Stimulated activated CD8-positive, alpha-beta memory T cell treated with anti-CD3 and anti-CD28 coated beads, Interleukin-7, amount 100 ng/mL, for 24 hours (primary cell): ENCODE data around the gene NDEL1.

Source experiments
- DNase-seq: peaks from one replicate; pipeline ENCODE4 v3.0.0-alpha.2; 2020; ENCODE audit warnings: low read depth

NDEL1 gene

DNA sequence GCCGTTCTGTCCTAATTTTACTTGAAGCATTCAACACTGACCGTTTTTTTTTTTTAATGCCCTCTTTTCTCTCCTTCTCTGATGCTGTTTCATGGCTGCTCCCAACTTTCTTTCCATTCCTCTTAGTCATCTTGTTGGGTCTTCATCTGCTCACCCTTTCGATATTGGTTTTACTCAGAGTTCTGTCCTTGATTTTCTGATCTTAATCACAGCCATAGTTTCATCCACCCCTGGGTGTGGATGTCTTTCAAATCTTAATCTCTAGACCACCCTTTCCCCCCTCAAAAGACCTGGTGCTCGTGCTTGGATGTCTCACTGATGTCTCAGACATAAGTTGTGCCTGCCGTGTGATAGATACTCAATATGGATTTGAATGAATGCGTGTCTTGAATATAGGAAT is 22.4 kb downstream of the NDEL1 start:
- no peak for DNase-seq

DNA sequence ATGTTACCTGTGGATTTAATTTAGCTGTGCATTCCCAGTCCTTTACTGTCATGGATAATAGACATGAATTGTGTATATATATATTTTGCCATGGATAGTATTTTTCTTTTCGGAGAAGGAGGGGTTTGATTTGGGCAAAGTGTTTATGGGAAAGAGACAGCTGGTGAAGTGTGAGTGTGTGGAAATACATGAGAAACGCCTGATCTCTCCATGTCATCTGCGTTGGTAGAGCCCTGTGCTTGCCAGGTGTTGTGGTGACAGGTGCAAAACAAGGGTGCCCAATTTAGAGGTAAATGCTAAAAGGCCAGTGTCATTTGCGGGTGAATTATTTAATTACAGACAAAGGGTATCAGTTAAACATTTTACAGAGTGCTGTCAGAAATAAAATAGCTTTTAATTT is 23.4 kb downstream of the NDEL1 start:
- DNase-seq: no peak

DNA sequence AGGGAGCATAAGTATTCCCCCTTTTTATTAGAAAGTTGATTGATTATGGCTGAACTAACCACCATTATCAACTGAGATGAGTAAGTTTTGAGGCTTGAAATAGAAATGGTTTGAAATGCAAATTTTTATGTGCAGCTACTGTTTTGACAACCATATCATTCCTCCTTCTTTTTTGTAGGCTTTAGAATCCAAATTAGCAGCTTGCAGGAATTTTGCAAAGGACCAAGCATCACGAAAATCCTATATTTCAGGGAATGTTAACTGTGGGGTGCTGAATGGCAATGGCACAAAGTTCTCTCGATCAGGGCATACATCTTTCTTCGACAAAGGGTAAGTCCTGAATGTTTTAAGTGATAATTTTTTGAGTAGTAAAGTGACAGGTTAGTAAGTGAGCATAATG is 24.1 kb downstream of the NDEL1 start:
- DNase-seq: no peak

DNA sequence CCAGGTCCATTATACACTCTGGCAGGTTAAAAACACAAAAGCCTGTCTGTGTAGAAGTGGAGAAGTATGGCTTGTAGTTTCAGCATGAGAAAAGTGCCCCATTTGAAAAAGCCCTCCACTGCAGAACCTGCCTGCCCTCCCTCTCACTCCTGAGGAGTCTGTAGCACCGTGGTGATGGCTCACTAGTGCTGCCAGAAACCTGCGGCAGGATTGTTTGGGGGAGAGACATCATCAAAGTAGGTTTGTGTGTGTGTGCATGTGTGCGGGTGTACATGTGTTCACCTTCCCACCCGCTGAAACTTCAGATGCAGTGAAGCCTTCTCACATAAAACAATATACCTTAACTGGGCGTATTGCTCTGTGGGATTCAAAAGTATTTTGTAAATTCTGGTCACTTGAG is 26.9 kb downstream of the NDEL1 start:
- DNase-seq: no peak

DNA sequence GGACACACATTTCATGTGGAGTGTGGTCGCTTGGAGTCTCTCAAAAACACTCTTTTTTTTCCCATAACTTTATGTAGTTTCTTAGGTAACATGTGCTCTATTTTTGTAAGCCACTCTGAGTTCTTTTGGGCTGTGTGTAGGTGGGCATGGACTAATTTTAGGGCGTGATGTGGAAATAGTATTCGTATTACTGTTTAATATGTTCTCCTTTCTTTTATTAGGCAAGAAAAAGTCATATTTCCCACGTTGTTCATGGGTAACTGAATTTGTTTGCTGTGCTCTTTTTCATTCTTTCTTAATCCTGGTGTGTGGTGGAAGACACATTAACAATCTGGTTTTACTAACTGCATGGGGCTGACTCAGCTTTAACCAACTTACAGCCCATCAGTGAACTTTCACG is 27.4 kb downstream of the NDEL1 start:
- DNase-seq: no peak

DNA sequence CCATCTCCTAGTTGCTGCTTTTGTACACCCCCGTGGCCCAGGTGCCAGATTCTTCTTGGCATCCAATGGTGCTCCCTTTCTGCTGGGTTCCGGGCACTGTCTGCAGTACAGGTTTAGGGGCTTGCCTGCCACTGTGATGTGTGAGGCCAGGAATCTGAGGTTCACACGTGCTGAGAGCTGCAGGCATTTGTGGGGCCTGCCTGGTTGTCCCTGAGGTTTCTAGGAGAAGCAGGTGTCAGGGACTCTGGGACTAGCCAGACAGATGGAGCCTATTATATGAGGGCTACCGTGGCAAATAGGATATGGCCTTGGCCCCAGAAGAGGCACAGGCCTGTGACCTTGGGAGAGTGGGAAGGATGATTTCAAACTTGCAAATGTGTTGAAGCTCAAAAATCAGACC is 29.3 kb downstream of the NDEL1 start:
- no peak for DNase-seq

DNA sequence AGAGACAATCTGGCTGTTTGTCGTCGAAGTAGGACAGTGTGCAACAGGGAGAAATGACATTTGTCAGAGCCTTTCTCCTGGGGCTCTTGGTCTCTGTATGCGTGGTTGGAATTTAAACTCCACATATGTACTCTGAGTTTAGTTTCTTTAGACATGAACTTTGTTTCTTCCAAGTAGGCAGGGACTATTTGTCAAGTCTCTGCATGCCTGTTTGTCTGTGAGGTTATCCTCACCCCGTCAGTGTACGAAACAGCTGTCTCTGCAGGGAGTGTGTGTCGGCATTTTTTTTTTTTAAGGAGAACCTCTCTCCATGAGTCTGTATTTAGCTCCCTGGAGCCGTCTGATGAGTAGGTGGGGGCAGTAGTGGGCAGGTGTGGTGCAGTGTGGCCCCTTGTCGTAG is 29.7 kb downstream of the NDEL1 start:
- no peak for DNase-seq

DNA sequence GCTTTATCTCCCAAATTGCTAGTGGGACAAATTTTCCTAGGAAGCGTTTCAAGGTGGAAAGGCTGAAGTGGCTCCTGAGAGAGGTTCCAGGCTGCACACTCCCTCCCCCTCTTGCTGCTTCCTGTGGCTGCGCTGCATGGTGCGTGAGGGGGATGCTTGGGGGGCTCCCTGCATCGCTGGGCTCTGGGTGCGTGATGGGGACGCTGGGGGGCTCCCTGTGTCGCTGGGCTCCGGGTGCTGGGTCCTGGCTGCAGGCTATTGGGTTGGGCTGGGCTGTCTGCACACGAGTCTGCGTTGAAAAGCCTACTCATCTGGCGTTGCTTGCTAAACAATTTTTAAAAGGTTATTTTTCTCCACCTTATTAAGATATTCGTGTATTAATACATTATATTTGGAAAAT is 30.1 kb downstream of the NDEL1 start:
- no peak for DNase-seq

DNA sequence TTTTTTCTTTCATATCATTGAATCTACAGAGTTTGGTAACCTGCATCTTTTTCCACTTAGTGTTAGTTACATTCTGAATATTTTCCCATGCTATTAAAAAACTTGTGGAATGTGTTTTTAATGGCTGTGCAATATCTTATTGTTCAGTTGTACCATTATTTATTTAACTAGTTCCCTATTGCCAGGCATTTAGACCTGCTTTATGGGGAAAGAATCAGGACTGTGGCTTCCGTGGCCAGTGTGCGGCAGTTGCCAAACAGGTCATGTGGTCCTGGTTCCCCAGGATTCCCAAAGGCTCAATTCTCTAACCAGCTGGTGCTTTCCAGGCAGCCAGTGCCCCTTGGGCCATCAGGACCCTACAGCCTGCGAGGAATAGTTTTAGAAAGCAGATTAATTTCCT is 30.8 kb downstream of the NDEL1 start:
- DNase-seq: no peak

DNA sequence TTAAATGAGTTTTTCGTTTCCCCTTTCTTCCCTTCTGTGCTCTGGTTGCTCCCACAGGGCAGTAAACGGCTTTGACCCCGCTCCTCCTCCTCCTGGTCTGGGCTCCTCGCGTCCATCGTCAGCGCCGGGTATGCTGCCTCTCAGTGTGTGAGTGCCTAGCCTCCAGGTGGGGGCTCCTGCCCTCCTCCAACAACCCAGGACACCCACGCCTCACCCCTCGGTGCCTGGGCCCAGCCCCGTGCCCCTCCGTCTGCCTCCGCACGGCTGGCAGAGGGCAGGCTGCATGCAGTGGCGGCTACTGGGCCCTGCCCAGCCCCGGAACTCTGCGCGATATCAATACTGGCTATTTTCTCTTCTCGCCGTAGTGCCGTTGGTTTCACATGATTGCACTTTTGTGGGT is 31.2 kb downstream of the NDEL1 start:
- no peak for DNase-seq

DNA sequence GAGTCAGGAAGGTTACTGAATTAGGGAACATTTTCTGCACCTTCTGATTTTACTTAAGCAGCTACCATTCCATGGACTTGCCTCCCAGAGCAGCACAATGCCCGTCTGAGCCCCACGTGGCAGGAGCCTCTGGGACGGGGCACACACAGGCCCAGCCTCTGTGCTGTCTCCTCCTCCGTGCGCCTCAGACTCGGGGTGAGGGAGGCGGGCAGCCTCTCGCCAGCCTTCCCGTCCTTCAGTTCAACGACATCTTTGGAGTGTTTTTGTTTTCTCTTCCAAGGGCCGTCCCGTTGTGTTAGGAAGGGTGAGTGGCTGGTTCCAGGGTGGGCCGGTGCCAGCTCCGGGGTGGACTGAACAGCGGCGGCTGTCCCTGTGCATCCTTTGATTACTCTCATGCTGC is 31.8 kb downstream of the NDEL1 start:
- DNase-seq: no peak

DNA sequence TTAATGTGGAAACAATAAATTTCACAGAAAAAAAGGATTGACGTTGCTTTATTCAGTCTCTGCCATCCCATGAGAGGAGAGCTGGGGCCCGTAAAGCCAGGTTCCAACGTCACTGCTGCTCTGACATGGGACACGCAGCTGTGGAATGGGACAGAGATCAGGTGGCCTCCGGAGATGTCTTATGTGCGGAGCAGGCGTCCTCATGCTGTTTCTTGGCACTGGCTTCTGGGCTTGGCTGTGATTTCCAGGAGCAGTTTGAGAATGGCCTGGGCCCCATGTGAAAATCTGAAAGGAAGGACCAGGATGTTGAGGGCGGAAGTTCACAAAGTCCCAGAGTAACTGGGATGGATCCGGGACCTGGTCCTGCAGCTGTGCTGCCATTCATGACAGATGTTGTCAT is 32.4 kb downstream of the NDEL1 start:
- no peak for DNase-seq

DNA sequence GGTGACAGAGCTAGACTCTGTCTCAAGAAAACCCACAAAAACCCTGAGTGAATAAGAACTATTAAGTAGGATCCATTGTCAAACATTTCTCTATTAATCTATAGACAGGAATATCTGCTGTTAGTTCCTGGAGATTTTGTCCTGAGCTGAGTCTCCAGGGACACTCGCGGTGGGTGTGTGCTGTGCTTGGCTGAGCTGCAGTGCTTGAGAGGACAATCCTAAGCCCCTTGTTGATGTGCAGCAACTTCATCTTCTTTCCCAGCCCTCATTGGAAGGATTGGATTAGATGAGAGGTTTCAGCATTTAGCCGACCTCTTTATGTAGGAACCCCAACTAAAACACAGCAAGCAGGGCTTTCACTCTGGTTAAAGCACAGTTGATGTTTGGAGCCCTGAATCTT is 33.3 kb downstream of the NDEL1 start:
- DNase-seq: no peak

DNA sequence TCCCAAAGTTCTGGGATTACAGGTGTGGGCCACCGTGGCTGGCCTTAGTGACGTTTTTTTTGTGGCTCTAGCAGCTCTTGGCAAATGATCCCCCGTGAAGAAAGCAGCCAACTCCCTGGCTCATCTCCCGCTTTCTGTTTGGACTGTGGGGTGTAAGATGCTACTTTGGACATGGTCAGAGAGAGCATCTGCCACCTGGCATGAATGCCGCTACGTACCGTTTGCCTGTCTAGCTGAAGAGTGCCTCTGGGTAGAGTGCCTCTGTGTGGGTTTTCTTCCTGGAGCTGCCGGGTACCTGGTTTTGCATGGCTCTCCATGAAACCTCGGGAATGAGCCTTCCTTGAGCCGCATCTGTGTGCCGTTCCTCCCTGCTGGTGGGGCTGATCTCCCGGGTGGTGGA is 34.3 kb downstream of the NDEL1 start:
- DNase-seq: no peak

DNA sequence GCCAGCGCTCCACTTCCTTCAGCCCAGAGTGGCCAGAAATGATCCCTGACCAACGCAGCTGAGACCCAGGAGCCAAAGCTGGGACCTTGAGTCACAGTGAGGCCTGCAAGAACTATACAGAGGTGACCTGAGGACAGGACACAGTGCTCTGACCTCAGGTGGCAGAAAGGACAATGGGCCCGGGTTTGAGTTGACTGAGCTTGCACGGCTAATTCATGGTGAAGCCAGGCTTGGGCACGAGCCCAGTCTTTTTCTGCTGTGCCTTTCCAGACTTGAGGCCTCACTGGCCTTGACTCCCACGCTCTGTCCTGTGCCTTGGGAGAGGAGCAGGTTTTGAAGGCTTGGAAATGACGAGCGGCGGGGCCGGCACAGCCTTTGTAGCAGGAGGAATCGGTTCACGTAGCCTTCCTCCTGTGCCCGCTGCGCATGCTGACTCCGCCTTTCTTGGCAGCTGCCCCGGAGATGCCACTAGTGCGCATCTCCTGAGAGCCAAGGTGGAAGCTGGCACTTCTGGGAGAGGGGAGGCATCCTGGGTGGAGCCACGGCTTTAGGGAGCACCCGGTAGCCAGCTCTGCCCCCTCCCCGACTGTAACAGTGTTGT is 34.9 kb downstream of the NDEL1 start:
- no peak for DNase-seq

DNA sequence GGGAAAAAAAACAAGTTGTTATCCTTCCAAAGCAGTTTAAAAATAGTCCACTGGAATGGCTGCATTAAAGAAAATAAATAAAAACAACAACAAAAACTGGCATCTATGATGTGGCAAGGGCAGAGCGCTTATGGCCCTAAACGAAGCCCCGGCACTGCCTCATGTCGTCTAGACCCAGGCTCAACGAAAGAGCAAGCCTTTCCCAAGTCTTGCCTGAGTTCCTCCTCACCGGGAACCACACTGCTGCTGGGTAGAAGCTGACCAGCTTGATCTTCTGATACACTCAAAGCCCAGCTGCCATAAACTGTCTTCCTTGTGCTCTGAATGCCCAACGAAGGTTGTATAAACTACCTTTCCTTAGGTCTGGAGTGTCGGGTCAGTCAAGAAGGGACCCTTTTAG is 37.0 kb downstream of the NDEL1 start:
- no peak for DNase-seq

DNA sequence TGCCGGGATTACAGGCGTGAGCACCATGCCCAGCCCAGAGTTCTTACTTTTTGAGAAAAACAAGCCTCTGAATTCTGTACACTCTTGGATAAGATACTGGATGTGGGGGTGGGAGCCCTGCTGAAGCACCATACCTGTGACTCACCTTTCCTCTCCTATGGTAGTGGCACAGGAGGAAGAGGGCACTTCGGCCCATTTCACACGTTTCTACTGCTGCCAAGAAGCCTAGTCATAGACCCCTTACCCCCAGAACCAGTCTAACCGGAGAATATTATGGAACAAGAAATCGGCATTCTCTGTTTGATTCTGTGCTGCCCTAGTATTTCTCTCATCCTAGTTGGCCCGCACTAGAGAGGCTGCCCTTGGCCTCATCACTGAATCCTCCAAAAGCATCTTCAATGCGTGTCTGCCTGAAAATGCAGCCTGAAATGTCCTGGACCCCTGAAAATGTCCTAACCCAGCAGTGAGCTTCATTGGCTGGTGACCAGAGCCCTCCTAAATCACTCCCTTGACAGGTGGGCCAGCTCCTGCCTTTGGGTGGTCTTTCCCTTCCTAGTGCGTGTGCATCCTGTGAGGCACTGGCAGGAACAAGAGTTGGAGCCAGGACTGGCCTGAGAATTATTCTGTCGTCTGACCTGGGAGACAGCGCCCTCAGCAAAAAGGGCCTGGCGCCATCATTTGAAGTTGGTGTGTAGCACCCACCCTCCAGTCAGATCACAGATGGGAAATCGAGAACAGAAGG is 37.9 kb downstream of the NDEL1 start:
- no peak for DNase-seq

DNA sequence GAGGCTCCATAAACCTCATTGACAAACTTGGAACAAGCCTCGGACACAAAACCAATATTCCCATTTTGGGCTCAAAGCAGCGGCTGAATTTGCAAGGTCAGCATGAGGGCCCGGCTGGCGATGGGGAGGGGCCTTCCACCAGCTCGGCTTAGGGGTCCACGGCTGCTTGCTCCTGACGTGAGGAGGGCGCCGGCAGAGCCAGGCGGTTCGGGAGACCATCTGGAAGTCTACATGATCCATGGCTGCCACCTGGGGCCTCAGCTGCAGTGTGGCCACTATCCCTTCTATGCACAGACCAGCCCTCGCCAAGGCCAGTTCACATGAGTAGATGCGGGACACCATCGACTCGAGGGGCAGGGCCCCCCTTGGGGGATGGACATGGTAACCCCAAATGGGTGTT is 39.1 kb downstream of the NDEL1 start:
- no peak for DNase-seq

DNA sequence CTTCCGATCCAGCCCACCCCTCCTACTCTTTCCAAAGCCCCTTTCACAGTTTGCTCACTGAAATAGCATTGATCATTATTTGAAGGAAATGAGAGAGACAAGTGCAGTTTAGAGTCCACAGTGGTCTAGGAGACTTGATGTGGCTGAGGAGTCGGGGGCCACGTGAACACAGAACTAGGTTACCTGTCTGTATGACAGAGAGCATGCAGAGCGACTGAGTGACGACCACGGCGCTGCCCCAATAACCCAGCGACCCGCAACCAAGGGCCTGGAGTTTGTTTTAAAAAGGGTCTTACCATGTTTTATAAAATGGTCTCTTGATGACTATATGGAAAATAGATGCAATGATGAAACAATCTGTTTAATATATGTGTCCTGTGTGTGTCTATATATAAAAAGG is 39.5 kb downstream of the NDEL1 start:
- DNase-seq: no peak

DNA sequence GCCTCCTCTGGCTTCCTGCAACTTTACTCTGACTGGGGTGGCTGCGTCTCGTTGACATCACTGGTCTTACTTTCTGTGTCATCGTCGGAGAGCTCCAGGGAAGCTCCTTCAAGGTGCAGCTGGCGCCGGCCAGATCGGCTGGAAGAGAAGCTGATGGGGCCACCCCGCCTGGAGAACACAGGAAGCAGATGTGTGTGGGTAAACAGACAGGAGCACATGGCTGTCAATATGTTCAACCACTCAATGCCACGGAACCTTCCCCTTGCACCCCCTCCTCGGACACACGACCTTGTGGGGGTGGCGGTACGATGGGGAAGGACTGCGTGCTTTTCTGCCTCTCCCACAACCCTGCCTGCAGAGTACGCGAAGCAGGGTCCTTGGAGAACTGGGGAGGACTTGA is 40.1 kb downstream of the NDEL1 start:
- DNase-seq: no peak

DNA sequence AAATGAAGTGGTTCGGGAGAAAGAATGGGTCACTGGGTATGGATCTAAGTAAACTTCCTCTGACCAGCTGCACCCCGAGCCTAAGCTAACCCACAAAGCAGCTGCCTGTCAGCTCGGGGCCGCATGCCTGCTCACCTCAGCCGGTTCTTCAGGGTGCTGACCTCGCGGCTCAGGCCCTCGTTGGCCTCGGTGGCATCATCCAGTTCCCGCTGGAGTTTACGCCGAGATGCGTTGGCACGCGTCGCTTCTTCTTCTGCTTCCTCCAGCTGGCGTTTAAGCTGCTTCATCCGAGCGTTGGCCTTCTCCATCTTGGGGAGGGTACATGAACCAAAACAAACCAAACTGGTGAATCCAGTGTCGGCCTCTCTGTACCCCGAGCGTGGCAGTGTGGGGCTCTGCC is 41.1 kb downstream of the NDEL1 start:
- DNase-seq: no peak

DNA sequence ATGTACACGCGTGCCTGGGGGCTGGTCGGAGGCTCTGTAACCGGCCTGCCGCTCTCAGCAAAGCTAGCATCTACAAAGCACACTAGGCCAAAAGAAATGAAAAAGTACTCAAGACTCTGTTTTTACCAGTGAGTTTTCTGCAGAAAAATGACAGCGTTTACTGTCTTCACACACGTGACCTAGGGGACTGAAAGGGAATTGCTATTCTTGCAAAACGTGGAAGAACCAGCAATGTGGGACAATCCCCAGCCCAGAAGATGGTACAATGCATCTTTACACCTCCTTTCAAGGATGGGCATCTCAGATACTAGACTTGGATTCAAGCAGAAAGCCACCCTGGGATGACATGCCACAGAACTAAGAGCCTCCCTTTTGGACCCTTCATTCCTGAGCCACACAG is 41.5 kb downstream of the NDEL1 start:
- DNase-seq: no peak

DNA sequence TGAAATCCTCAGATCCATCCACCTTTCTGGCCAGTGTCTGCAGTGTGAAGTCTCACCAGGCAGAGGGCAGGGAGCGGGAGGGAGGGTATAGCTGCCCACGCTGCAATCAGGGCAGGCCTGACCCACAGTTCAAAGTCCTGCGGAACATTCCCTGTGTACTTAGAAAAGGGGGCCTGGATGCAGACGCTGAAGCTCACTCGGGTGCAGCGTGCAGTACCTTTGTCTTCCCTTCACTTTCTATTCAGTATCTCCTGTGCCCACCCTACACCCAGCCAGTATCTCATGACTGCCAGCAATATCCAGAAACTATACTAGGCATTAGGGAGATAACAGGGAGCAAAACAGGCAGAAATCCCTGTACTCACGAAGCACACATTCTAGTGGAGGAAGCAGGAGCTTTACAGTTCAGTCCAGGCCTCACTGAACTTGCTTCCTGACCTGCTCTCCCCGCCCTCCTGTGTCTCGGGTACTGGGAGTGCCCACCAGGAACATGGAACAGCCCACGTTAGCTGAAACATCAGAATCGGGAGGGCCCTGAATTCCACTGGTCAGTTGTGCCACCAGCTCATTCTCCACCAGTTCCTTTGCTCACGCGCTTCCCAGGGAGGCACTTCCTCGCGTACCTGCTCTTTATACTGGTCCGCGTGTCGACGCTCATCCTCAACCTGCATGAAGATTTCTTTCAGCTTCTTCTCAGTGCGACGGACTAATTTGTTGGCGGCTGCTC is 42.2 kb downstream of the NDEL1 start:
- DNase-seq: no peak
